Activated T-helper 1 cell treated with anti-CD3 and anti-CD28 coated beads, Interleukin-12 subunit alpha, Interleukin-12 subunit beta, Interleukin-2, Interleukin-4 antibody, amounts not matched to agents 30 ng/mL and 10 ng/mL and 1 ng/mL, durations not matched to agents 14 hours and 24 hours and 36 hours (primary cell): ENCODE measurements around the gene SMIM8. TPM values are rescaled to one million over a fixed set of nuclear protein-coding genes. Genes with fewer than 3 reads are reported as not detected.

Experiments used
- DNase-seq: peaks from one replicate; pipeline ENCODE4 v3.0.0; 2021; ENCODE audit warnings: low spot score
- H3K27ac Mint-ChIP-seq: one replicate; pipeline ENCODE4 v1.8.0; 2021; ENCODE audit warnings: mild to moderate bottlenecking, mixed read lengths
- H3K27me3 Mint-ChIP-seq: one replicate; pipeline ENCODE4 v1.8.0; 2022; ENCODE audit warnings: mild to moderate bottlenecking, moderate library complexity, mixed read lengths; ENCODE audit not compliant: insufficient read depth
- H3K36me3 Mint-ChIP-seq: one replicate; pipeline ENCODE4 v1.8.0; 2021; ENCODE audit warnings: low read depth, mixed read lengths
- H3K4me1 Mint-ChIP-seq: one replicate; pipeline ENCODE4 v1.8.0; 2021; ENCODE audit warnings: low read depth, mixed read lengths
- H3K4me3 Mint-ChIP-seq: one replicate; pipeline ENCODE4 v1.8.0; 2021; ENCODE audit warnings: mild to moderate bottlenecking, moderate library complexity, mixed read lengths
- H3K9me3 Mint-ChIP-seq: one replicate; pipeline ENCODE4 v1.8.0; 2021; ENCODE audit warnings: mixed read lengths
- intact Hi-C: fragments of 100-400 bp; cut with micrococcal nuclease; formaldehyde crosslinking; loops from one replicate; pipeline ENCODE4 v1.15.1; 2024
- total RNA-seq: library from RNA; stranded (reverse); gene quantifications from 2 replicates; pipeline ENCODE4 v1.2.3, GENCODE V29; 2022

Gene SMIM8, protein sequence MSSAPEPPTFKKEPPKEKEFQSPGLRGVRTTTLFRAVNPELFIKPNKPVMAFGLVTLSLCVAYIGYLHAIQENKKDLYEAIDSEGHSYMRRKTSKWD
- total RNA-seq = 7.3 and 9.2 TPM in 2 replicates

DNA sequence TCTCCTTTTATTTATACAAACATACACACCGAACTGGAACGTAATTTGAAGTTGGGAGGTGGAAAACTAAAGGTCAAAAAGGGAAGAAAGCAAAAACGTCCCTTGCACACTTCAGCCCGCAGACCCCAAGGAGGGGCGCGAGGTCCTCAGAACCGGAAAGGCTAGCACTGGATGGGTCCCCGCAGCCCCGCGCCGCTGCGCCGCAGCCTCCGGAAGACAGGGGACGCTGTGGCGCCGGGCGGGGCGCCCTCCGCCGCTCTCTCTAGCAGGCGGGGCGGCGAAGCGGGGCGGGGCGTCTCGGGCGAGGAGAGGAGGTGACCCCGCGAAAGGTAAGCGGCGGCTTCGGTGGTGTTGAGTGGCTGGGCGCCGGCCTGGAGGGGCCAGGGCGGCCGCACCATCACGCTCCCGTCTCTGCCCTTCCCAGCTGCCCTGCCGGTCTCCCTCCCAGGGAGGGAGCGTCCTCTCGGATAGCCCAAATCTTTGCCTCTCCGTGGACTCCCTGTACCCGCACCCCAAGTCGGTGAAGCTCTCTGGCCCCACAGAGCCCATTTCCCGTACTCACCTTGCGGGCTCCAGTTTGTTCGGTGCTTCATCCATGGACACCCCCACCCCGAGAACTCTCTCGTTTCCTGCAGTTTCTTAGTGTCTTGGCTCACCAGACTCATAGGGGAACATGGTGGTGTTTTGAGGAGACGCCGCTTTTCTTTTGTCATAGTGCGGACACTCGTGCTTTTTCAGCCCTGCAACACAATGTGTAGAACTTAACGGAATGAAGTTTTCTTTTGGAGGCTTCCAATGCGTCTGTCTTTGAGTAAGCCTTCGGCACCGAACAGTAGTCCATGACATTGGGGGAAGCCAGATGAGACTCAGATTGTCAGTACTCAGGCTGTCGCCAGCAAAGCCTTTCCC is at the start of gene SMIM8:
TSS of gene SMIM8 (plus strand) at position 285 of the 909 bp plus-strand sequence. CDS start 14,444 bp downstream, outside the sequence.
- Mint-ChIP-seq H3K4me3 (peak within 1 kb of the TSS; percentile 99), H3K27ac (peak within 1 kb of the TSS; percentile 92), H3K36me3 (no peaks in the 10 kb centered on the region), H3K27me3 (peaks cover 3% of the 10 kb centered on the region), H3K9me3 (no peaks in the 10 kb centered on the region), H3K4me1 (peaks cover 8% of the 10 kb centered on the region)
- intact Hi-C loops = loop anchor here (1.0 to 2.0 kb wide), 5 partner anchors 86 to 380 kb away; partner anchors contain the start of genes AKIRIN2, ORC3, SLC35A1 and ZNF292
- peak; percentile 84 for DNase-seq

DNA sequence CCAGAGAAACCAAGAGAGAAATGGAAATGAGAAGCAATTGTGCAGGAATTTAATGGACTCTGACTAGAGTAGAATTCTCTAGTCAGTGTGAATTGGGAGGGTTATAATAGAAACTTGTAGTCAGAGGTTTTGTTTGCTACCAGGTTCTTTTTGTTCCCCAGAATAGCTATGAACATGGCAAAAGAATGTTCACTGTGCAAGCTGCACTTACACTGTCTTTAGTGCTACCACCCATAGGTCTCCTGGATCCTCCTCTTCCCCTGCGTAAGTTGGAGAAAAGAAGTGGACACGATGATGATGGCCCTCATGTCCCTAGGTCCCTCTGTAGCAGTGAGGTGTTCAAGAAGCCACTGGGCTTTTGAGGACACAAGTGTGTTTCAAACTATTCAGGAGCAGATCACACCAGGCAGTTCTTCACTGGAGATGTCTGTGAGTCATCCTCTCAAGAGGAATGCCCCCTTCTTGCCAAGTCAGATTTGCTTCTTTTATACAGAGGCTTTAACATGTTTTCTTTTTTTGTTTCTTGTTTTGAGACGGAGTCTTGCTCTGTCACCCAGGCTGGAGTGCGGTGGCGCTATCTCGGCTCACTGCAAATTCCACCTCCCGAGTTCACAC is 47.6 kb upstream of the SMIM8 start:
- Mint-ChIP-seq H3K4me3 (no peak overlapping the region), H3K36me3 (no peaks in the 10 kb centered on the region), H3K27ac (no peak overlapping the region), H3K27me3 (peaks cover 1% of the 10 kb centered on the region), H3K4me1 (no peaks in the 10 kb centered on the region), H3K9me3 (no peaks in the 10 kb centered on the region)
- intact Hi-C loops = no loop called here
- no peak for DNase-seq

DNA sequence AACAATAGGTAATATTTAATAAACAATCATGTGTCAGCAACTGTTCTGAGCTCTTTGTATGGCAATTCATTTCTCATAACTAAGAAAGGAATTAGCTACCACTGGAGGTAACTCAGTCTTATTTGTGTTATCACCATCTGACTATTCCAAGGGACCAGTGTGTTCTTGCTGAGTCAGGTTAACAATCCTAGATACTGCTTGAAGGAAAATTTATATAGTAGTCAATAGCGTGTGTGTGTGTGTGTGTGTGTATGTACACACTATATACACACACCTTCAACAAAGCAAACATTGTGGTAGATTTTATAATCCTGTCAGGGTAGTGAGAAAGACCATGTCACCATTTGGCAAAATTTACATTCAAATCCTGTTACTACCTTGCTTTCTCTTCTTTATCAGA is 45.8 kb upstream of the SMIM8 start:
- Mint-ChIP-seq H3K4me1 (no peaks in the 10 kb centered on the region), H3K4me3 (no peak overlapping the region), H3K27ac (no peak overlapping the region), H3K9me3 (no peaks in the 10 kb centered on the region), H3K36me3 (no peaks in the 10 kb centered on the region), H3K27me3 (peaks cover 1% of the 10 kb centered on the region)
- DNase-seq = no peak
- intact Hi-C loops = no loop called here

DNA sequence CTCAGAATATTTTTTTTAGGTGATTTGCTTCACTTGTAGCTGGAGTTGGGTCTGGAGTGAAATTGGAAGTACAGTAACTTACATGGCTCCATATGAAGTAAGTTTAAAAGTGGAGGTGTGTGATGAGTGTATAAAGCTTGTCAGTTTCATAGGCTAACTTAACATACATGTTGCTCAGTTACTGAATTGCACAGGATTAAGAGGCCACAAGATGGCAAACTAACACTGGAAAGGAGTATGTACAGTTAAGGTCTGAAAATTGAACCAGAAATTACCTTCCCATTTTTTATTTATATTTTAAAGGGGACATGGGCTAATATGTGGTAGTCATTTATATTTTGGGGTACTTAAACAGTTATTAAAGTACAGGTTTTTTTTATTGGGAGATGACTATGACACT is 45.3 kb upstream of the SMIM8 start:
- intact Hi-C loops = no loop called here
- peaks cover 1% of the 10 kb centered on the region for H3K27me3 Mint-ChIP-seq
- no peaks in the 10 kb centered on the region for H3K36me3 Mint-ChIP-seq
- no peak overlapping the region for H3K27ac Mint-ChIP-seq
- no peaks in the 10 kb centered on the region for H3K9me3 Mint-ChIP-seq
- H3K4me1 Mint-ChIP-seq = no peaks in the 10 kb centered on the region
- no peak overlapping the region for H3K4me3 Mint-ChIP-seq
- DNase-seq = no peak

DNA sequence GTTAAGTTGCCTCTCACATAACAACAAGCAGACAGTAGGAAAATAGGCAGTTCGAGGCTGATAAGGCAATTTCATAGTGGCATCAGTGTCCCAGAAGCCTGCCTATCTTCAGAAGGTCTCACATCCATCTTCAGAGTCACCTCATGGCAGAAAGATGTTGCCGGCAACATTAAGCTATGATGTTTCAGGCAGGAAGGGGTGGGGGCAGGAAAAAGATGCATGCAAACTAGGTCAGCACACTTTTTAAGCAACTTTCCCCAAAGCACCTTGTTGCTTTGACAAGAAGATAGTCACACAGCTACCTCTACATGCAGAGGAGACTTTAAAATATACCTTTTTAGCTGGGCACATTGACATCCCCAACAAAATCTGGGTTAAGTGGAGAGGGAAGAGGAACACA is 43.2 kb upstream of the SMIM8 start:
- H3K4me3 Mint-ChIP-seq = no peak overlapping the region
- H3K27me3 Mint-ChIP-seq = peaks cover 1% of the 10 kb centered on the region
- H3K36me3 Mint-ChIP-seq = no peaks in the 10 kb centered on the region
- intact Hi-C loops = no loop called here
- no peak for DNase-seq
- no peaks in the 10 kb centered on the region for H3K4me1 Mint-ChIP-seq
- H3K9me3 Mint-ChIP-seq = no peaks in the 10 kb centered on the region
- H3K27ac Mint-ChIP-seq = peak overlapping the region; percentile 18

DNA sequence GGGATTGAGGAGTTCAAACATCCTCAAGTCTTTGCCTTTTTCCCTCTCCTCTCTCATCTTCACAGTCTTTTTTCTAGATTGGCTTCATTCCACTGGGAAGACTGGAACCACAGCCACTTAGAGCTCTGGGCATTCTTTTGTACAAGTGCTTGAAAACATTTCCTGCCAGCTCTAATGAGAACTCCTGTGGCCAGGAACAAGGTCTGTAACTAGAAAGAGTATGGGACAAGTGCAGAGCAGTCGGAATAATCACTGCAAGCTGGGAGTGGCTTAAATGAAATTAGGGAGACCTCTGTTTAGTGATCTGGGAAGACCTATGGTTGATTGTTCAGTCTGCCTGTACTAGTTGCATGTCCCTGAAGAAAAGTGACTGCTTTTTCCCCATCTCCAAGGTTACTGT is 41.0 kb upstream of the SMIM8 start:
- no peaks in the 10 kb centered on the region for H3K4me1 Mint-ChIP-seq
- intact Hi-C loops = no loop called here
- H3K9me3 Mint-ChIP-seq = no peaks in the 10 kb centered on the region
- no peak overlapping the region for H3K27ac Mint-ChIP-seq
- H3K4me3 Mint-ChIP-seq = no peak overlapping the region
- H3K27me3 Mint-ChIP-seq = peaks cover 5% of the 10 kb centered on the region
- no peaks in the 10 kb centered on the region for H3K36me3 Mint-ChIP-seq
- DNase-seq = no peak

DNA sequence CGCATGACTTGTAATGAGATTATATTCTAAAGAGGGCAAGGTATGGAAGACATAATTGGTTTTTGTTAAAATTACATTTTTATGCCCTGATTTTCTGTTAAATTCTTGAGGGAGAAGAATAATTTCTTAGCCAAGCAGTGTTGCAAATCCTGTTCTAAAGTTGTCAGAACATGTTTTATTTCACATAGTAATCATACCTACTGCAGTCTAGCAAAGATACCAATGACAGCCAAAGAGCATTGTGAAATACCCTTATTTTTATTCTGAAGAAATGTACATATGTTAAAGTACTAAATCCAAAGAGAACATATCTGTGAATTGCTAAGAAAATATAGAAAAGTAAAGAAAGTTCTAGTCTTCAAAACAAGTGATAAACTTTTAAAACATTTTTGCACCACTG is 39.6 kb upstream of the SMIM8 start:
- H3K27ac Mint-ChIP-seq = no peak overlapping the region
- no peaks in the 10 kb centered on the region for H3K36me3 Mint-ChIP-seq
- H3K9me3 Mint-ChIP-seq = no peaks in the 10 kb centered on the region
- H3K4me1 Mint-ChIP-seq = no peaks in the 10 kb centered on the region
- H3K4me3 Mint-ChIP-seq = no peak overlapping the region
- DNase-seq = no peak
- intact Hi-C loops = no loop called here
- H3K27me3 Mint-ChIP-seq = peaks cover 5% of the 10 kb centered on the region

DNA sequence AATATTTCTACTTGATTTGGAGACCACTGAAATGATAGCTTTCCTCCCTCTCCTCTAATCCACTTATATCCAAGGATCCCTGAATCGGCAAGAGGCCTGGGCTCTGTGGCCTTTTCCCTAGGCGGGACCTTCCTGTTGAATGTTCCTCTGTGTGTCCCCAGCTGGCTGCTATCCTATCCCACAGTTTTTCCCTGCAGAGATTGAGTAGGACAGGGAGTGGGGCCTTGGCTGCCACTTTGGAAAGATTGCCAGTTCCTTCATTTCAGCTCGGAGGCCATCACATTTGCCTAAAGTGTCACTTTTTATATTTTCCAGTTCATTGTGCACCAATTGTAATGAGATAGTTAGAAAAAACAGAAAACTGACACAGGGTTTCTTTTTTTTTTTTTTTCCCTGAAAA is 38.9 kb upstream of the SMIM8 start:
- intact Hi-C loops = no loop called here

DNA sequence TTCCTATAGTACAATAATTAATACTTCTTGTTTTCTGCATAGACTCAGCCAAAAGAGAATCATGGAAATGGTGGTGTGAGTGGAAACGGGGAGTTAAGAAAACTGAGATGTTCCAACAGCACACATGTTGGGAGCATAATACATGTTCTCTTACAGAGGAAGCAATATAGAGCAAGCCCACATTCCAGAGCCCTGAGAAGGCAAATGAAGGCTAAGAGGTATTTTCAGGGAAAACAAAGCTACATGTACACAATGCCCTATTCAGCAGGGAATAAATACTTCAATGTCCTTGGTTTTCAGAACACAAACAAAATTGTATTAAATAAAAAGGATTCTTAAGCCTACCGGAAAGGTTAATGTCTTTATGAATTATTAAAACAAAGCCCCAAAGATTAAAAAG is 35.1 kb upstream of the SMIM8 start:
- intact Hi-C loops = no loop called here
- no peaks in the 10 kb centered on the region for H3K9me3 Mint-ChIP-seq
- no peaks in the 10 kb centered on the region for H3K4me1 Mint-ChIP-seq
- H3K27ac Mint-ChIP-seq = no peak overlapping the region
- H3K27me3 Mint-ChIP-seq = peaks cover 4% of the 10 kb centered on the region
- no peaks in the 10 kb centered on the region for H3K36me3 Mint-ChIP-seq
- no peak overlapping the region for H3K4me3 Mint-ChIP-seq
- DNase-seq = no peak

More for the DNA sequence above, 38.9 kb upstream of the SMIM8 start:
- Mint-ChIP-seq H3K27ac (no peak overlapping the region), H3K36me3 (no peaks in the 10 kb centered on the region), H3K27me3 (peaks cover 5% of the 10 kb centered on the region), H3K4me3 (no peak overlapping the region), H3K9me3 (no peaks in the 10 kb centered on the region), H3K4me1 (no peaks in the 10 kb centered on the region)
- DNase-seq = no peak

DNA sequence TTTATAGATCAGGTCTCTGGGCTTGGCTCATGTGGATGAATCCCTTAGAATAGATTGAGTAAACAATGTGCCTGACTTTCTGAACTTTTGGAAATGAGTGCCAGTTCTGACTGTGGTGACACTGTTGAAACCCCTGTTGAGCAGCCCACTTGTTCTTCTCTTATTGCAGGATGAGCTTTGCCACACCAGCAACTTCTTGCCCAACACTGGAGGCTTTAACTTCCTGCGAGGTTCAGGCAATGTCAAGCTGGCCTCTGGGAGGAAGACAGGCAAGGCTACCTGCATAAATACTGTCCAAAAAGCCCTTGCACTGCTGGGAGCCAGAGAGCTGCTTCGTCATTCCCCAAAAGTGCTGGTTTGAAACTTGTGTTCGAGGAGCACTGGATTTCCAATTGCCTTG is 32.8 kb upstream of the SMIM8 start:
- DNase-seq = no peak
- no peak overlapping the region for H3K4me3 Mint-ChIP-seq
- no peaks in the 10 kb centered on the region for H3K36me3 Mint-ChIP-seq
- H3K4me1 Mint-ChIP-seq = no peaks in the 10 kb centered on the region
- H3K27me3 Mint-ChIP-seq = peaks cover 4% of the 10 kb centered on the region
- intact Hi-C loops = no loop called here
- H3K9me3 Mint-ChIP-seq = no peaks in the 10 kb centered on the region
- H3K27ac Mint-ChIP-seq = no peak overlapping the region

DNA sequence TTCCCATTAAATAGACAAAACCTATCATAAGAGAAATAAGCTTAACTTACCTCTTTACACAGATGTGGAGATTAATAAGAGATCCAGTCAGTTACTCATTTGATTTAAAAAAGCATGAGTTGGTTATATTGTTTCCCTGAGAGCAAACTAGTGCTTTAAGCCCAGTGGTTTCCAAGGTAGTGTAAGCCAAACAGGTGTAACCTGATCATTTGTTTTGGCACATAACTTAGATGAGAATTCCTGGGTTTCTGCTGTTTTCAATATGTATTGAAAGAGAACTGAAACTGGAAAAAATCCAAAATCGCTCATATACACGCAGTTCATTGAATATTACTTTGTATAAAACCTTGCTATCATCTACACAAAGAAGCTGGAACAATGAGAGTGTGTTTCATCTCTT is 30.5 kb upstream of the SMIM8 start:
- Mint-ChIP-seq H3K4me3 (no peak overlapping the region), H3K27ac (no peak overlapping the region), H3K4me1 (no peaks in the 10 kb centered on the region), H3K27me3 (peaks cover 9% of the 10 kb centered on the region), H3K36me3 (no peaks in the 10 kb centered on the region), H3K9me3 (no peaks in the 10 kb centered on the region)
- DNase-seq = no peak
- intact Hi-C loops = no loop called here

DNA sequence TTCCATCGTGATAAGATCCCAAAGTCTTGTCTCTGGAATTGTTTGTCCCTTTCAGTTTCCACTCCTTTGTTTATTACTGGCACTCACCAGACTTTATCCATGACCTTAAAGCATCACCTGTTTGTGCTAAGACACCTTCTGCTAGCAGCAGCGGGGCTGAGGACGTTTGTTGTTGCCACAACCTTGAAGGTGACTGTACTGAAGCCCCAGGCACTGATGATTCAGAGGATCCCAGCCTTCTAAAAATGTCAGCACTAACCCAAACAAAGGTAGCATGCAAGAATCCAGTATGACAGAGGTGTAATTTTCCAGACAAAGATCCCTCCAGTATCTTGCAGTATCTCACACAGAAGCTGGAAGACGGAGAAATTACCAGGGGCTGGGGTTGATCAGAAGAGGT is 28.9 kb upstream of the SMIM8 start:
- intact Hi-C loops = no loop called here
- no peak for DNase-seq
- Mint-ChIP-seq H3K27me3 (peaks cover 9% of the 10 kb centered on the region), H3K4me1 (no peaks in the 10 kb centered on the region), H3K36me3 (no peaks in the 10 kb centered on the region), H3K9me3 (no peaks in the 10 kb centered on the region), H3K4me3 (no peak overlapping the region), H3K27ac (no peak overlapping the region)

DNA sequence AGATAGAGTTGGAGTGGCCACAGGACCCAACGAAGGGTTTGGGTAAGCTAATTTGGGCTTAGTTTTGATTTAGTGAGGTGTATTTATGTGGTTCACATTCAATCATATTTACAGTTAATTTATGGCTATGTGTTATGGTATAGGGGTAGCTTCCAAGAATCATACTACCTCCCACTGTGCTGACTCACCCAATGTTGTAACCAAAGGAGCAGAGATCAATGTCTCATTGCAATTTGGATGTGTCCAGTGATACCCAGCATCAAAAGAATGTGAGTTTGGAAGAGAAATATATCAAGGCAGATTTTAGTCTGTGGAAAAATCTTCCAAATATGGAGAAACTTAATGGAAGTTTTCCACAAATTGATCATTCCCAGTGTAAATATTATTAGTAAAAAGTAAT is 25.3 kb upstream of the SMIM8 start:
- DNase-seq = no peak
- intact Hi-C loops = no loop called here
- Mint-ChIP-seq H3K9me3 (no peaks in the 10 kb centered on the region), H3K4me3 (no peak overlapping the region), H3K4me1 (no peaks in the 10 kb centered on the region), H3K36me3 (no peaks in the 10 kb centered on the region), H3K27me3 (peaks cover 14% of the 10 kb centered on the region), H3K27ac (no peak overlapping the region)
